Osteoblast (primary cell): ENCODE measurements around the gene ALAS1. TPM values are rescaled to one million over a fixed set of nuclear protein-coding genes. Genes with fewer than 3 reads are reported as not detected.

Experiments used
- DNase-seq: peaks from one replicate; pipeline ENCODE4 v3.0.0; 2011; ENCODE audit warnings: low spot score, mixed read lengths; ENCODE audit not compliant: insufficient read length; ENCODE audit errors: missing footprints
- H2AFZ ChIP-seq: 2 replicates; pipeline ENCODE4 v1.6.0; 2011; ENCODE audit warnings: mild to moderate bottlenecking, low read length
- H3K27ac ChIP-seq: 2 replicates; pipeline ENCODE4 v1.5.1; 2011; ENCODE audit warnings: mild to moderate bottlenecking, low read depth, low read length, moderate library complexity
- H3K27me3 ChIP-seq: 2 replicates; pipeline ENCODE4 v1.6.0; 2012; ENCODE audit warnings: mild to moderate bottlenecking, control low read depth, inconsistent platforms, low read length, moderate library complexity; ENCODE audit not compliant: insufficient read depth
- H3K36me3 ChIP-seq: 2 replicates; pipeline ENCODE4 v1.5.1; 2011; ENCODE audit warnings: mild to moderate bottlenecking, low read length, control low read depth, moderate library complexity; ENCODE audit not compliant: insufficient read depth
- H3K4me1 ChIP-seq: 2 replicates; pipeline ENCODE4 v1.5.1; 2011; ENCODE audit warnings: mild to moderate bottlenecking, low read length, control low read depth, moderate library complexity; ENCODE audit not compliant: insufficient read depth
- H3K4me2 ChIP-seq: 2 replicates; pipeline ENCODE4 v1.6.0; 2011; ENCODE audit warnings: mild to moderate bottlenecking, low read length; ENCODE audit not compliant: insufficient read depth
- H3K4me3 ChIP-seq: fragments of 200-600 bp; sonication (generic); 3 replicates; pipeline ENCODE4 v1.5.1; 2012; ENCODE audit warnings: mild to moderate bottlenecking, low read length, inconsistent platforms; ENCODE audit not compliant: insufficient read depth
- H3K79me2 ChIP-seq: 2 replicates; pipeline ENCODE4 v1.6.0; 2012; ENCODE audit warnings: mild to moderate bottlenecking, low read length, control low read depth, inconsistent platforms; ENCODE audit not compliant: insufficient read depth
- H3K9me3 ChIP-seq: 2 replicates; pipeline ENCODE4 v1.5.1; 2011; ENCODE audit warnings: low read depth, low read length, control low read depth
- H4K20me1 ChIP-seq: 2 replicates; pipeline ENCODE4 v1.6.0; 2012; ENCODE audit warnings: mild to moderate bottlenecking, low read length, control low read depth; ENCODE audit not compliant: insufficient read depth
- CTCF ChIP-seq: IDR thresholded peaks from 2 replicates; pipeline ENCODE4 v1.5.1; 2011; ENCODE audit warnings: mild to moderate bottlenecking, low read depth, low read length, moderate library complexity; ENCODE audit errors: extremely low read depth
- total RNA-seq: library from RNA; depleted of rRNA; stranded (reverse); fragments of >200 nt; gene quantifications from 2 replicates; pipeline ENCODE4 v1.2.3, GENCODE V29; 2012

Gene ALAS1
- total RNA-seq, 1 donor: 39.1 TPM

DNA sequence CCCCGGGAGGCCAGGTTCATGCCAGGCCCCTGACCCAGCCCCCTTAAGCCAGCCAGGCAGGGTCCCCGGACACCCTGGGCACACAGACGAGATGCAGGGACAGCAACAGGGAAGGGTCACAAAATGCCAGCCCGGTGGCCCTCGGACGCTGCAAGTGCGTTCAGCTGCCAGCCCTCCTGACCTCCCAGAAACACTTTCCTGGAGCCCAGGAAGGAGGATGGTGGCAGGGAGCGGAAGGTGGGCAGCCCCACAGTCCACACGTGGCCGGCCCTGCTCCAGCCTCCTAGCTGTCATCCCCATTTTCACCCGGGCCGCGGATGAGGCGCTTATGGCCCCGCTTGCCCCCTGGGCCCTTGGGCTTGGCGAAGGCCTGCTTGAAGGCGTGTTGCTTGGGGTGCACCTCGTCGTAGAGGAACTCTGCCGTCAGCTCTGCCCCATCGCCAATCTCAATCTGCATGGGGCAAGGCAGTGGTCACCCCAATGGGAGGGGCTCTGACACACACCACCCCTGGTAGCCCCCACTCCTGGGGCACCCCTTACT, 30.9 kb downstream of the ALAS1 start:
- Histone ChIP-seq H3K4me3 (no peak overlapping the region), H3K36me3 (peaks cover 31% of the 10 kb centered on the region), H3K27me3 (no peaks in the 10 kb centered on the region), H2AFZ (no peak overlapping the region), H3K4me2 (no peak overlapping the region), H3K27ac (no peak overlapping the region), H3K9me3 (no peaks in the 10 kb centered on the region), H4K20me1 (peaks cover 24% of the 10 kb centered on the region), H3K79me2 (peaks cover 18% of the 10 kb centered on the region), H3K4me1 (no peaks in the 10 kb centered on the region)
- TF ChIP-seq CTCF: no peak
- DNase-seq: peak; percentile 4

DNA sequence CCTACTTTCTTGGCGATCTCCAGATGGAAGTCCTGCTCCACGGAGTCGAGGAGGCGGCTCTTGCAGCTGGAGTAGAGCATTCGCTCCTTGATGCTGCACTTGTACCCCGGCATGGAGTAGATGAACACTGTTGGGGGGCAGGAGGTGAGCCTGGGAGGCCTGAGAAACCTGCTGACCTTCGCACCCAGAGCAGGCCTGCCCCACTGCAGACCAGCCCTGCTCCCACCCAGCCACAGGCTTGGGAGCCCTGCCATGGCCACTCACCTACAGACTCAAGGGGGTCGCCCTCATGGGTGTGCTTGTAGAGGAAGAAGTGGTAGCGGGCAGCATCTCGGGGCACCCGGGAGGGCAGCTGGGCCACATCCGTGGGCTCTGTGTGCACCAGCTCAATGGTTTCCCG, 31.7 kb downstream of the ALAS1 start:
- no peak for TF ChIP-seq CTCF
- Histone ChIP-seq H3K36me3 (peaks cover 31% of the 10 kb centered on the region), H2AFZ (no peak overlapping the region), H3K9me3 (no peaks in the 10 kb centered on the region), H3K79me2 (peaks cover 26% of the 10 kb centered on the region), H4K20me1 (peaks cover 29% of the 10 kb centered on the region), H3K27me3 (no peaks in the 10 kb centered on the region), H3K4me3 (no peak overlapping the region), H3K4me1 (no peaks in the 10 kb centered on the region), H3K27ac (no peak overlapping the region), H3K4me2 (no peak overlapping the region)
- DNase-seq: no peak

- Histone ChIP-seq H3K9me3 (no peaks in the 10 kb centered on the region), H3K27ac (no peak overlapping the region), H3K36me3 (peaks cover 37% of the 10 kb centered on the region), H2AFZ (no peak overlapping the region), H3K4me2 (no peak overlapping the region), H3K79me2 (peaks cover 34% of the 10 kb centered on the region), H3K27me3 (no peaks in the 10 kb centered on the region), H4K20me1 (peaks cover 34% of the 10 kb centered on the region), H3K4me3 (no peak overlapping the region), H3K4me1 (no peaks in the 10 kb centered on the region)
- no peak for TF ChIP-seq CTCF
- no peak for DNase-seq
These were observed 32.5 kb downstream of the ALAS1 start for GRCh38 chr3:52230461-52230860.

DNA sequence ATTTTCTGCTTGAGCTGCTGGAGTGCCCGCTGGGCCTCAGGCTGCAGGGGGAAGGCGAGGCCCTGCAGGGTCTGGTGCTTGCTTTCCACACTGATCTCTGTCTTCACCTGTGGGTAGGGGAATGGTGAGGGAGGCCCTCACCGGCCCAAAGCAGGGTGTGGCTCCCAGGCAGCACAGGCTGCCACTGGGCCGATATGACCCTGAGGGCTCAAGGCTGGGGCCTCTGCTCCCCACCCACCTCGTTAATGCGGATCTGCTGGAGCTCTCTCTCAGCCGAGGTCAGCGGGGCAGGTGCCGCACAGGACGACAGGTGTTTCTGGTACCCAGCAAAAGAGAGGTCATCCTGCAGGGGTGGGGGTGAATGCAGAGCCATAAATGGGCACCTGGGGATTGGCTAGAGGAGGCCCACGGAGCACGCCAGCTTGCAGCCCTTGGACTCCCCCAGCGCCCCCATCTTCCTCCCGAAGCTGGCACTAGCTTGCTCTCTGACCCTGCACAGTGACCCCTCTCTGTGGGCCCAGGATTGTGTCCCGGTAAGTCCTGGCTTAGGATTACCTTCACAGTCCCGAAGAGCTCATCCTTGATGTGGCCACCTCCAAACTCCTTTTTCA, 33.0 kb downstream of the ALAS1 start:
- Histone ChIP-seq H3K9me3 (no peaks in the 10 kb centered on the region), H4K20me1 (peaks cover 34% of the 10 kb centered on the region), H3K4me3 (no peak overlapping the region), H3K4me2 (no peak overlapping the region), H3K4me1 (no peaks in the 10 kb centered on the region), H3K27me3 (no peaks in the 10 kb centered on the region), H3K36me3 (peaks cover 39% of the 10 kb centered on the region), H3K79me2 (peaks cover 39% of the 10 kb centered on the region), H3K27ac (no peak overlapping the region), H2AFZ (no peak overlapping the region)
- DNase-seq: no peak
- no peak for TF ChIP-seq CTCF
